Measurements from ENCODE around the gene GPR25.

Gene GPR25

DNA sequence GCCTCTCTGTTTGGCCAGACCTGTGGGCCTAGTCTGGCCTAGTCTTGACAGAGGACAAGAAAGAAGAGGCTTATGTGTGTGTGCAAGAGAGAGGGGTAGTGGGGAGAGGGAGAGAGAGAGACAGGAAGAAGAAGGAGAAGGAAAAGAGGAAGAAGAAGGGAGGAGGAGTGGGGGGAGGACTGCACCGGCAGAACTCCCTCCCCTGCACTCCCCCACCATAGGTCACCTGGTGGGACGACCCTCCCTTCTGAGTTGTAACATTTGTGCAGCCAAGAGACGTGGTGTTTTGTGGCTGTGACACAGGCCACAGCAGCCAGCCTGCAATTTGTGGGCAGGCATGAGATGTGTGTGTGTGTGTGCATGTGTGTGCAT lies 26.2 kb downstream of the GPR25 start:
- H3K27me3 ChIP-seq (ENCODE audit: insufficient read depth, low read depth), result no peaks in the 10 kb centered on the region
- H3K27ac ChIP-seq, result no peak overlapping the region
- peaks cover 45% of the 10 kb centered on the region for H3K4me1 ChIP-seq (ENCODE audit: low read depth, poor library complexity, severe bottlenecking)
- no peak overlapping the region for H3K4me3 ChIP-seq (IDR thresholded peaks at IDR 0.05; ENCODE audit: insufficient read depth, low read depth, low read length)
- TF ChIP-seq, protein P1, sequence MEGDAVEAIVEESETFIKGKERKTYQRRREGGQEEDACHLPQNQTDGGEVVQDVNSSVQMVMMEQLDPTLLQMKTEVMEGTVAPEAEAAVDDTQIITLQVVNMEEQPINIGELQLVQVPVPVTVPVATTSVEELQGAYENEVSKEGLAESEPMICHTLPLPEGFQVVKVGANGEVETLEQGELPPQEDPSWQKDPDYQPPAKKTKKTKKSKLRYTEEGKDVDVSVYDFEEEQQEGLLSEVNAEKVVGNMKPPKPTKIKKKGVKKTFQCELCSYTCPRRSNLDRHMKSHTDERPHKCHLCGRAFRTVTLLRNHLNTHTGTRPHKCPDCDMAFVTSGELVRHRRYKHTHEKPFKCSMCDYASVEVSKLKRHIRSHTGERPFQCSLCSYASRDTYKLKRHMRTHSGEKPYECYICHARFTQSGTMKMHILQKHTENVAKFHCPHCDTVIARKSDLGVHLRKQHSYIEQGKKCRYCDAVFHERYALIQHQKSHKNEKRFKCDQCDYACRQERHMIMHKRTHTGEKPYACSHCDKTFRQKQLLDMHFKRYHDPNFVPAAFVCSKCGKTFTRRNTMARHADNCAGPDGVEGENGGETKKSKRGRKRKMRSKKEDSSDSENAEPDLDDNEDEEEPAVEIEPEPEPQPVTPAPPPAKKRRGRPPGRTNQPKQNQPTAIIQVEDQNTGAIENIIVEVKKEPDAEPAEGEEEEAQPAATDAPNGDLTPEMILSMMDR (conservative IDR thresholded peaks at IDR 0.05; ENCODE audit: low read depth, low read length), result no peak
- H3K79me2 ChIP-seq (ENCODE audit: insufficient read depth, low read depth), result peaks cover 5% of the 10 kb centered on the region; the same call in 1 of the 2 replicates
- H4K20me1 ChIP-seq (ENCODE audit: insufficient read depth), result no peaks in the 10 kb centered on the region
- H3K9ac ChIP-seq, result no peak overlapping the region
- no peak overlapping the region for H3K4me2 ChIP-seq
- no peaks in the 10 kb centered on the region for H3K36me3 ChIP-seq (ENCODE audit: insufficient read depth)
- no peak overlapping the region for H2AFZ ChIP-seq (ENCODE audit: low read depth)

DNA sequence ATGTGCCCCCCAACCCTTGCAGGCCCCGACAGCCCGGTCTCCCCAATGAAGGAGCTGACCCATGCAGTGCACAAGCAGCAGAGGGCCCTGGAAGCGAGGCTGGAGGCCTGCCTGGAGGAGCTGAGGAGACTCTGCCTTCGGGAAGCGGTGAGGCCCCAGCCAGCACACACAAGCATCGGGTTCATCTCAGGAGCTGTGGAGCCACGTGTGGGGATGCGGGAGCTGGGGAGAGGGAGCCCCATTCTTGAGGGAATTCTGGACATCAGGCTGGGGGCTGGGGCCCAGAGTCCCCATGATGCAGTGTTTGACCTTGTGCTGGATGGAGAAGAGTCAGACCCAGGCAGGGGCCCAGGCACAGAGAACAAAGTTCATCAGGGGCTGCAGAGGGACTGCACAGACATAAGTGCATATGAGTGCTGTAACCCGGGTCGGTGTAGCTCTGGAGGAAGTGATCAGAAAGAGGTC lies 26.7 kb downstream of the GPR25 start:
- Histone ChIP-seq H3K27ac (no peak overlapping the region), H3K36me3 (ENCODE audit: insufficient read depth) (no peaks in the 10 kb centered on the region), H3K79me2 (ENCODE audit: insufficient read depth, low read depth) (no peaks in the 10 kb centered on the region), H3K4me2 (no peak overlapping the region), H3K27me3 (ENCODE audit: insufficient read depth, low read depth) (no peaks in the 10 kb centered on the region), H2AFZ (ENCODE audit: low read depth) (no peak overlapping the region), H3K9ac (no peak overlapping the region), H3K4me3 (IDR thresholded peaks at IDR 0.05; ENCODE audit: insufficient read depth, low read depth, low read length) (no peak overlapping the region), H3K4me1 (ENCODE audit: low read depth, poor library complexity, severe bottlenecking) (peaks cover 40% of the 10 kb centered on the region), H4K20me1 (ENCODE audit: insufficient read depth) (no peaks in the 10 kb centered on the region)
- TF ChIP-seq, protein P1 (conservative IDR thresholded peaks at IDR 0.05; ENCODE audit: low read depth, low read length), result no peak

DNA sequence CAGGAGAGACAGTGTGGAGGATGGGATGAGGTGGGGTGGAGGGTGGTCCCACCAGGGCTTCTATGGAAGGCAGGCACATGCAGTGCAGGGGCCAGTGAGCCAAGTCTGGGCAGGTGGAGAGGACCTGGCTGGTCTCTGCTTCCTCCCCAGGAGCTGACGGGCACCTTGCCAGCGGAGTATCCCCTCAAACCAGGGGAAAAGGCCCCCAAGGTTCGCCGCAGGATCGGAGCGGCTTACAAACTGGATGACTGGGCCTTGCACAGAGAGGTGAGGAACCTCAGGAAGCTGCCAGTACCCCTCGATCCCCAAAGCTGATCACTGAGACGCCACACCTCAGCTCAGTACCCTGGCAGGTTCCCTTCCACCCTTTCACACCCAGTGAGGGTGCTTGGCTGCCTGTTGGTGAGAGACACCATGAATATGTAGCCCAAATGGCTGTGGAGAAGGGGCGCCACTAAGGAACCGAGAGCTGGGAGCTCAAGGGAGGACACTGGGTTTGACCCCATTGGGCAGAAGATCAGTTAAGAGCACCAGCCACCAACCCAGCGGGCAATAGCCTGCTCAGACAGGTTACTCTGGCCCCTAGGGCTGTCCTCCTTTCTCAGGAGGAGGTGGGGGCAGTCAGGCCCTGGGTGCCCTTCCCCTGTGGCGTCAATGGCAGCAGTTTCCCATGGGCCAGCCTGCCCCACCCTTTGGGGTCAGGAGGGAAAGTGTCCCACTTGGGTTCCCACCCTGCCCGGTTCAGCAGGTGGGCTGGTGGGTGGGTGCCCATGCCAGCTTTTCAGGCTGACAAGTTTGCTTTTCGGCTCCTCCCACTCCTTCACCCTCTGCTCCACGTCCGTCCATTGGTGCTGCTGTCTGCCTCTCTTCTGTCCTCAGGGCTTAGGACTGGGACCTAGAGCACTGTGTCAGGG lies 27.4 kb downstream of the GPR25 start:
- Histone ChIP-seq H3K9ac (no peak overlapping the region), H4K20me1 (ENCODE audit: insufficient read depth) (no peaks in the 10 kb centered on the region), H3K4me2 (no peak overlapping the region), H2AFZ (ENCODE audit: low read depth) (no peak overlapping the region), H3K27ac (no peak overlapping the region), H3K36me3 (ENCODE audit: insufficient read depth) (no peaks in the 10 kb centered on the region), H3K27me3 (ENCODE audit: insufficient read depth, low read depth) (no peaks in the 10 kb centered on the region), H3K4me3 (IDR thresholded peaks at IDR 0.05; ENCODE audit: insufficient read depth, low read depth, low read length) (no peak overlapping the region), H3K4me1 (ENCODE audit: low read depth, poor library complexity, severe bottlenecking) (peaks cover 37% of the 10 kb centered on the region), H3K79me2 (ENCODE audit: insufficient read depth, low read depth) (no peaks in the 10 kb centered on the region)
- TF ChIP-seq, protein P1 (conservative IDR thresholded peaks at IDR 0.05; ENCODE audit: low read depth, low read length), result no peak

DNA sequence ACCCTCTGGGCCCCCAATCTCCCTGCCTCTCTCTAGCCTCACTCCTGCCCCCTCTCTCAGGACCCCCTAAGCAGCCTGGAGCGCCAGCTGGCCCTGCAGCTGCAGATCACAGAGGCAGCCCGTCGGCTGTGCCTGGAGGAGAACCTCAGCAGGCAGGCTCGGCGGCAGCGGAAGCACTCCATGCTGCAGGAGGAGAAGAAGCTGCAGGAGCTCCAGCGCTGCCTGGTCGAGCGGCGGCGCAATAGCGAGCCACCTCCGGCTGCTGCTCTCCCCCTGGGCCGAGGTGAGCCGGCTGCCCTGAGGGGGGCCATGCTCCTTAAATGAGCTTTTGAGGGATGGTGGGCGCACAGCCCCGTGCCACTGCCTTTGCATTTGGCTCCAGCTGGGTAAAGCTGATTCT lies 28.1 kb downstream of the GPR25 start:
- Histone ChIP-seq H4K20me1 (ENCODE audit: insufficient read depth) (no peaks in the 10 kb centered on the region), H3K9ac (no peak overlapping the region), H3K27ac (no peak overlapping the region), H3K4me3 (IDR thresholded peaks at IDR 0.05; ENCODE audit: insufficient read depth, low read depth, low read length) (no peak overlapping the region), H3K4me2 (no peak overlapping the region), H3K36me3 (ENCODE audit: insufficient read depth) (no peaks in the 10 kb centered on the region), H2AFZ (ENCODE audit: low read depth) (no peak overlapping the region), H3K4me1 (ENCODE audit: low read depth, poor library complexity, severe bottlenecking) (peaks cover 37% of the 10 kb centered on the region), H3K27me3 (ENCODE audit: insufficient read depth, low read depth) (no peaks in the 10 kb centered on the region), H3K79me2 (ENCODE audit: insufficient read depth, low read depth) (no peaks in the 10 kb centered on the region)
- TF ChIP-seq, protein P1 (conservative IDR thresholded peaks at IDR 0.05; ENCODE audit: low read depth, low read length), result no peak
